HG02759 (cell line): ENCODE results near the gene TPSG1.
"Not testable (repeated sequence)": the region's sequence is repeated elsewhere in the genome, so short reads cannot be mapped to it uniquely, and the experiment has no call there.

Source experiments
- ATAC-seq: cut with Tn5 transposase; IDR thresholded peaks from one replicate; pipeline ENCODE4 v1.9.1; 2021; ENCODE audit warnings: mild to moderate bottlenecking, moderate library complexity; ENCODE audit not compliant: unreplicated experiment

Gene TPSG1

DNA sequence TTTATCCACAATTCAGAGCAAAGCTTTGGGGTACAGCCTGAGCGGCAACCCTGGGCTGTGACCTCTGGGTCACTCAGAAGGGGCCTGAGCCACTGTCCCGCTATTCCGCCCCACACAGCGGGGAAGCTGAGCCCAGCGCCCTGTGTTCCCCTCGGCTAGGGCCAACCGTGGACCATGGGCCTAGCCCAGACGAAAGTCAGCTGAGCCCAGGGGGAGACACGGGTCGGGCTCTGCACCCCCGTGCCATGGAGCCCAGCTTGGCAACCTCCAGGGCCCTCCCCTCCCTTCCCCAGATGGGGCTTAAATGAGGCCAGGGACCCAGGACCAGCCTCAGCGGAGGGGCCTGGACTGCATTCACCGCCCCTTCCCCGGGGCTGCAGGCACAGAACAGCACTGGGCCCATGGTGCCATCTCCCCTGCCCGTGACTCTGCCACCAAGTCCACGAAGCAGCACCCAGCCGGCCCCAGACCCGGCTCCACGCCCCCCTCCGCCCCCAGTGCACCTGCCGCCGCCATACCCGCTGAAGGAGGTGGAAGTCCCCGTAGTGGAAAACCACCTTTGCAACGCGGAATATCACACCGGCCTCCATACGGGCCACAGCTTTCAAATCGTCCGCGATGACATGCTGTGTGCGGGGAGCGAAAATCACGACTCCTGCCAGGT is 32.6 kb upstream of the TPSG1 start:
- ATAC-seq: no peak

DNA sequence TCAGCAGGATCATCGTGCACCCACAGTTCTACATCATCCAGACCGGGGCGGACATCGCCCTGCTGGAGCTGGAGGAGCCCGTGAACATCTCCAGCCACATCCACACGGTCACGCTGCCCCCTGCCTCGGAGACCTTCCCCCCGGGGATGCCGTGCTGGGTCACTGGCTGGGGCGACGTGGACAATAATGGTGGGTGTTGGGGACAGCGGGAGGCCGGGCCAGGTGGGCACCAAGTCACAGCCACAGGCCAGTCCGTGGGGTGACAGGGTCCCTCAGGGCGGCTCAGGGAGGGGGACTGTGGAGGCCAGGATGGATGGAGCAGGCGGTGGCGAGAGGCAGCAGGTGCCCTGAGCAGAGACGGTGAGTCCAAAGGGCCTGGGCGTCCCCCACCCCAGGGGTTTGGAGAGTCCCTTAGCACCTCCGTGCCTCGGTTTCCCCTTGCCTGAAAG is 31.8 kb upstream of the TPSG1 start:
- ATAC-seq: no peak

DNA sequence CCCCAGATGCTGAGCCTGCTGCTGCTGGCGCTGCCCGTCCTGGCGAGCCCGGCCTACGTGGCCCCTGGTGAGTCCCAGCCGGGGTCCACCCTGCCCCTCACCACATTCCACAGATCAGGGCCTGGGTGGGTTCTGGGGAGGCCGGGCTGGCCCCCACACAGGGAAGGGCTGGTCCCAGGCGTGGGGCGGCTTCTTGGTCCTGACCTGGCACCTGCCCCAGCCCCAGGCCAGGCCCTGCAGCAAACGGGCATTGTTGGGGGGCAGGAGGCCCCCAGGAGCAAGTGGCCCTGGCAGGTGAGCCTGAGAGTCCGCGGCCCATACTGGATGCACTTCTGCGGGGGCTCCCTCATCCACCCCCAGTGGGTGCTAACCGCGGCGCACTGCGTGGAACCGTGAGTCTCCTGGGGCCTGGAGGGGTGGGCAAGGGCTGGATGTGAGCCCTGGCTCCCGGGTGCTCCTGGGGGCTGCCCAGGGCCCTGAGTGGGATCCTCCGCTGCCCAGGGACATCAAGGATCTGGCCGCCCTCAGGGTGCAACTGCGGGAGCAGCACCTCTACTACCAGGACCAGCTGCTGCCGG is 31.3 kb upstream of the TPSG1 start:
- ATAC-seq: not testable (repeated sequence)

DNA sequence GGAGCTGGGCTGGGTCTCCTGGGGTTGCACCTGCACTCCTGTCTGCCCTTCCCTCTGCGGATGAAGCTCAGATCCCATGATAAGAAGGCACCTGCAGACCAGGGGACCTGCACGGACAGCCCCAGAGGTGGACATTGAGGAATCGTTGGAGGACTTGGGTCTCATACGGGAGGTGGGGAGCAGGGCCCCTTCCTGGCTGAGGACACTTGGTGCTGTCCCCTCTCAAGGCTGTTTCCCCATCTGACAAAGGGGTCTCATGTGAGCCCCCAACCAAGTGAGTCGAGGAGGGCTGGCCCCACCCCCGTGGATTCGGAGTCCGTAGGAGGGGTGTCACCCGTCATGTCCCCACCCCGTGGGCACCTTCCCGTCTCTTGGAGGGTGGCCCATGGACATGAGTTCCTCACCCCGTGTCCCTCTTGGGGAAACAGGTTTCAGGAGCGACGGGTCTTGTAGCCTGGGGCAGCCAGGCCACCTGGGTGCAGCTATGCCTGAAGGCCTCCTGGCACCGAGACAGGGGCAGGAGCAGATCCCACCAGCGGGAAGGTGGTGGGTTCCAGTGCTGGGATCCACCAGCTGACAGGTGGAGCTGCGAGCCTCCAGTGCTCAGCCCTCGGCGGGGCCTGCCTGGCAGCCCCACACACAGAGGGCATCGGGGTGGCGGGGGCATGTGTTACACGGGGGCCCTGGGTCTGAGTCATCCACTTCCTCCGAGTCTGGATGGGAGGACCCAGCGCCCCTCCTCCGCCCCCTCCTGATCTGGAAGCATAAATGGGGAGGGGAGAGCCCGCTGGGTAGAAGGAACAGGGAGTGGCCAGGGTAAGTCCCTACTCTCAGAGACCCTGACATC is 30.4 kb upstream of the TPSG1 start, which contains the start of gene TPSD1:
Gene TPSD1 (plus strand): TSS at position 794 of the 847 bp plus-strand sequence. CDS start 212 bp downstream, outside the sequence.
- ATAC-seq: not testable (repeated sequence)

DNA sequence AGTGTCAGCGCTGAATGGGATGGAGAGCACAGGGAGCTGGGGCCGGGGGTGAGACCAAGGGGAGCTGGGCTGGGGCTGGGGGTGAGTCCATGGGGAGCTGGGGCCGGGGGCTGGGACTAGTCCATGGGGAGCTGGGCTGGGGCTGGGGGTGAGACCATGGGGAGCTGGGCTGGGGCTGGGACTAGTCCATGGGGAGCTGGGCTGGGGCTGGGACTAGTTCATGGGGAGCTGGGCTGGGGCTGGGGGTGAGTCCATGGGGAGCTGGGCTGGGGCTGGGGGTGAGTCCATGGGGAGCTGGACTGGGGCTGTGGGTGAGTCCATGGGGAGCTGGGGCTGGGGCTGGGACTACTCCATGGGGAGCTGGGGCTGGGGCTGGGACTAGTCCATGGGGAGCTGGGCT is 29.8 kb upstream of the TPSG1 start:
- not testable (repeated sequence) for ATAC-seq

DNA sequence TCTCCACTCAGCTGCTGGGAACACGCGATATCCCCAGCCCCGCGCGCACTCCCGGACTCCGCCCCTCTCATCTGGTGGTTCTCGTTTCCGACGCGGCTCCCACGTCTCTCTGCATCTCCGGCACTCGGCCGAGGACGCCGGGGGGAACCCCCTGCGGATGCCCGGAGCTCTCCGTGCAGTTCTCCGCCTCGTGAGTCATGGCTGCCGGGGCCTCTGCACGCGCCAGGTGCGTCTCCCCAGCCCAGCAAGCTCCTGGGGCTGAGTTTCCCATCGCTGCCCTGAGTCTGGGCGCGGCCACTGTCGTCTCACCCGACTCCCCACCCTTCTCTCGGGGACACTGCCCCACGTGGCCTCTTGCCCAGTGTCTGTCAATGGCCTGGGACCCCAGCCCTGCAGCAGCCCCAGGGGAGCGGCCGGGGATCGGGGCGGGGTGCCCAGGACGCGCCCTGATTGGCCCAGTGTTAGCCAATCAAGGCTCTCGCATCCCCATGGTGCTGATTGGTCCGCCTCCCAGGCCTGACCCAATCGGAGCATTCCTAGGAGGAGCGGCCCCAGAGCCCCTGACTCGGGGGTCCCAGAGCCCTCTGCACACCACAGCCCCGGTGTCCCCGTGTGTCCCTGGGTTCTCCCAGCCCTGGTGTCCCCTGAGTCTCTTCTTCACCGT is 28.8 kb upstream of the TPSG1 start:
- not testable (repeated sequence) for ATAC-seq

DNA sequence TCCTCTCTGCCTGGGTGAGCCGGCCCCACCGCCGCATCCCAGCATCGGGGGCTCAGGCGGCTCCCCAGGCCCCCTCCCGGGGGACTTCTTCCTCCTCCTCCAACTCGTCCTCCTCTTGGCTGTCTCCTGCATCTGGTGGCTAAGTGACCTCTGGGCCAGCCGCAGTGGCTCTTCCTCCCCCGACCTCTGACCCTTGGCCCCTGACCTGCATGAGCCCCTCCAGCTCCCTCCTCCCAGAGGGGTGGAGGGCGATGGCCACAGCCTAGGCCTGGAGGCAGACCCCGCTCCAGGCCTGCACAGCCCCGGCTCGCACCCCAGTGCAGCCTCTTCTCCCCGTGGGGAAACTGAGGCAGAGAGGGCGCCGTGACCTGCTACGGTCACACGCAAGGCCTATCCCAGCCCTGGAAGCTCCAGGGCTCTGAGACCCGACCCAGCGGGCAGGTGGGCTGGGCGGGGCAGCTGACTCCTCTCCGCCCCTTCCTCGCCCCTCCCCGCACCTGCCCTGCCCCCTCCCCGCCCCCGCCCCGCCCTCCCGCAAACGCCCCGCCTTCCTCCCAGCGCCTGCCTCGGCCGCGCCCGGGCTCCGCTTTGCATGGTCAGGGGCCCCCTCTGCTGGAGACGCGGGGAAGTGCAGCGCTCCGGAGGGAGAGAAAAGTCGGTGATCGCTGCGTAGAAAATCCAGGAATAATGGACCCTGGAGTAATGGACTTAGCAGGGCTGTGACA is 24.1 kb upstream of the TPSG1 start:
- not testable (repeated sequence) for ATAC-seq

DNA sequence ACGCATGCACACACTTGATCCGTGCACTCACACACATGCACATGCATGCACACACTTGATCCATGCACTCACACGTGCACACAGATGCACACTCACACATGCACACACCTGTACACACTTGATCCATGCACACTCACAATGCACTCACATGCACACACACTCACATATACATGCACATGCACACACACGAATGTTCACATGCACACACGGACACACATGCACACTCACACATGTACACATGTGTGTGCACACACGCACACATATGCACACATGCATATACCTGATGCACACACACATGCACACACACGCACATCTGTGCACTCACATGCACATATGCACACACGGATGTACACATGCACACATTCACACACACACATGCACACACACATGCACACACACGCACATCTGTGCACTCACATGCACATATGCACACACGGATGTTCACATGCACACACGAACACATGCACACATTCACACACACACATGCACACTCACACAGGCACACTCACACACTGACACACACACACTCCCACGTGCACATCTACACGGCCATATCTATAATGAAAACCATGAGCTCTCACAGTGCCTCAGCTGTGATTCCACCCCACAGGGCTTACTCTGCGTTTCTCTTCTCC is 23.0 kb upstream of the TPSG1 start:
- ATAC-seq: not testable (repeated sequence)

DNA sequence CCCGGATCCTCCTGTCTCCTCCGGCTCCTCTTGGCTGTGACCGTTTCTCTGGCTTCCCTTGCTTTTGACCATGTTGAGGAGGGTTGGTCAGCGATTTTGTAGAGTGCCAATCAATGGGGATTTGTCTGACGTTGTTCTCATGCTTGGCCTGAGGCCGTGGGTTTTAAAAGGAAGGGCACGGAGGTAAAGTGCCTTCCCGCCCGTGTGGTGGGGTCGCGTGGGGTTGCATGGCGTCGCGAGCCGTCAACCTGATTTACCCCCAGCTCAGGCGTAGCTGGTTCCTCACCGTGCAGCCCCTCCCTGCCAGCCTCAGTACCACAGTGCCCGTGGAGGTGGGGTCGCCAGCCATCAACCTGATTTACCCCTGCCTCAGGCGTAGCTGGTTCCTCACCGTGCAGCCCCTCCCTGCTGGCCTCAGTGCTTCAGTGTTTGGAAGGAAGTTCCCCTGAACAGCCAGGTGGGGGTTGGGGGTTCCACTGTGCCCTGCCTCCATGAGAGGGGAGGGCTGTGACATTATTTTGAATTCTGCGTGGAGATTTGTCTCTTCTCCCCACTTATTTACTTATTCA is 20.5 kb upstream of the TPSG1 start:
- ATAC-seq: no peak

DNA sequence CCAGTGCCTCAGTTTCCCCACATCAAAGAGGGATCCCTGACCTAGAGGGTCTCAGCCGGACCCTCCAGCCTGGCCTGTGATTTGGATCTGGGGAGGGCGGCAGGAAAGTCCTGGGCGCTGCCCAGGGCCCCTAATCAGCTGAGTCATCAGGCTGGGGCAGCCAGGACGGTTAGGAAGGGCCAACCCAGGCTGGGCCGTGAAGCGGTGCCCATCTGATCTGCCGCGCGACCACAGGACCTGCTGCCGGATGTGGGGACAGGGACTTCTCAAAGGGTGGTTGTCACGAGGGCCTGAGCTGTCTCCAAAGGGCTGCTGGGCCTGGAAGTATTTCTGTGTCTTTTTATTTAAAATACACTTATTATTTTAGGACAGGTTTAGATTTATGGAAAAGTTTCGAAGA is 19.8 kb upstream of the TPSG1 start:
- no peak for ATAC-seq

DNA sequence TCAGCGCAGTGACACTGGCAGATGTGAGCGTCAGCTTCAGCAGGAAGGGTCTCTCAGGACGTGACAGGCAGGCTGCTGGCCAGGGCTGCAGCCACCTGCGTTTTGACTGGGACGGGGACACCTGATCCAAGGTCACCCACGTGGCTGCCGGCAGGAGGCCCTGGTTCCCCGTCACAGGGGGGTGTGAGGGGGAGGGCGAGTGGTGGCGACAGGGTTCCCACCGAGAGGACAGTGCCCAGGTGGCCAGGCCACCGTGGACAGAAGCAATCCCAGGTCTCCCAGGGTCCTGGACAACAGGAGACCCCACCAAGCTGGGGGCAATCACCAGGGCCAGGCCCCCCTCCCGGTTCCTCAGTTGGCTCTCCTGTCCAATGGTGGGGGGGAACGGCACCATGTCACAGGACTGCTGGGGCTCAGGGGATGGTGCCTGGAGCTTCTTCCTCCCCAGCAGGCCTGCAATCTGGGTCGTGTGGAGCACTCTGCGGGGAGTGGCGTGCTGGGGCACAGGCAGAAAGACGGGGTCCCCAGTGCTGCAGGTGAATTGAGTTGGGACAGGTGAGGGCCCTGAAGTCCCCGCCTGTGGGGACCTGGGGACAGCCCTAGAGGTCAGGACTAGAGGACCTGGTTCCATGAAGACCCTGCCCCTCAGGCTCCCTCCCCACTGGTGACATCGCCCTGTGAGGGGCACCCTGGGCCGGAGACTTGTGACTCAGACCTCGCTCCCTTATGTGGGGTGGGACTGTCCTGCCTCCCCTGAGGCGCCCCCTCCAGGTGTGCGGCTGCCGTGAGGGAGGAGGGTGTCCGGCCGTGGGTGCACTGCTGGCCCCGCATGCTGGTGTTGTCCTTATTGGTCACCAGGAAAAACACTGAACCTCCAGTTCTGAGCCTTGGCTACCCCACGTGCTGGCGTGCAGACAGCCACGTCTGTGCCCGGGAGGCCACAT is 19.1 kb upstream of the TPSG1 start:
- ATAC-seq: not testable (repeated sequence)

DNA sequence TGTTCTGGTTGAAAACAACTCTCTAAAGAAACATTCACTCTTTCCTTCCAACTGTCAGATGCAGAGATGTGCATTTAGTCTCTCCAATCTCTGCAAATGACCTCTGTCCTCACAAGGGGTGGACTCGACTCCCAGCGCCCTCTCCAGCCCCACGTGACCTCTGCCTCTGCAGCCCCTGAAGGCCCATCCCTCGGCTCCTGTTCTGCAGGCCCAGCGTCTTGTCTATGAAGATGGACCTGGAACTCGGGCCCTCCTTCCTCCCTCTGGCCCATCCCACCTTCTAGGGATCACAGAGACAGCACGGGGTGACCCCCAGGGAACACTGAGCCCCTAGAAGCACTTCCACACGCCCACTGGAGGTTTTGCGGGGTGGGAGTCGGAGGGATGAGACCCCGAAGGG is 18.3 kb upstream of the TPSG1 start:
- ATAC-seq: not testable (repeated sequence)

DNA sequence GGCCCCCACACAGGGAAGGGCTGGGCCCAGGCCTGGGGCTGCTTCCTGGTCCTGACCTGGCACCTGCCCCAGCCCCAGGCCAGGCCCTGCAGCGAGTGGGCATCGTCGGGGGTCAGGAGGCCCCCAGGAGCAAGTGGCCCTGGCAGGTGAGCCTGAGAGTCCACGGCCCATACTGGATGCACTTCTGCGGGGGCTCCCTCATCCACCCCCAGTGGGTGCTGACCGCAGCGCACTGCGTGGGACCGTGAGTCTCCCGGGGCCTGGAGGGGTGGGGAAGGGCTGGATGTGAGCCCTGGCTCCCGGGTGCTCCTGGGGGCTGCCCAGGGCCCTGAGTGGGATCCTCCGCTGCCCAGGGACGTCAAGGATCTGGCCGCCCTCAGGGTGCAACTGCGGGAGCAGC is 16.0 kb upstream of the TPSG1 start:
- ATAC-seq: not testable (repeated sequence)

DNA sequence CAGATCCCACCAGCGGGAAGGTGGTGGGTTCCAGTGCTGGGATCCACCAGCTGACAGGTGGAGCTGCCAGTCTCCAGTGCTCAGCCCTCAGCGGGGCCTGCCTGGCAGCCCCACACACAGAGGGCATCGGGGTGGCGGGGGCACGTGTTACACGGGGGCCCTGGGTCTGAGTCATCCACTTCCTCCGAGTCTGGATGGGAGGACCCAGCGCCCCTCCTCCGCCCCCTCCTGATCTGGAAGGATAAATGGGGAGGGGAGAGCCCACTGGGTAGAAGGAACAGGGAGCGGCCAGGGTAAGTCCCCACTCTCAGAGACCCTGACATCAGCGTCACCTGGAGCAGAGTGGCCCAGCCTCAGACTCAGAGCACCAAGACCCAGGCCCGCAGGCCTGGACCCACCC is 15.4 kb upstream of the TPSG1 start, which contains the start of gene TPSAB1:
Gene TPSAB1 (plus strand): TSS at position 270 of the 400 bp plus-strand sequence. CDS start 234 bp downstream, outside the sequence.
- ATAC-seq: not testable (repeated sequence)

DNA sequence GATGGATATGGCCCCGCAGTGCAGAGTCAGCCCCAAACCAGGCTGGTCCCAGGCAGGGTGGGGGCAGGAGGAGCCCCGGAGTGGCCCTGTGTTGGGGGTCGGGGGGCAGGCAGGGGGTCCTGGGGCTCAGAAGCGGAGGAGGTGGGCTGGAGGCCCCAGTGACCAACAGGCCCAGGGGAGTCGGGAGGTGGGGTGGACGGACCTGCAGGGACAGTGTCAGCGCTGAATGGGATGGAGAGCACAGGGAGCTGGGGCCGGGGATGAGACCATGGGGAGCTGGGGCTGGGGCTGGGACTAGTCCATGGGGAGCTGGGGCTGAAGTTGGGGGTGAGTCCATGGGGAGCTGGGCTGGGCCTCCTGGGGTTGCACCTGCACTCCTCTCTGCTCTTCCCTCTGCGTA is 14.5 kb upstream of the TPSG1 start:
- ATAC-seq: not testable (repeated sequence)

DNA sequence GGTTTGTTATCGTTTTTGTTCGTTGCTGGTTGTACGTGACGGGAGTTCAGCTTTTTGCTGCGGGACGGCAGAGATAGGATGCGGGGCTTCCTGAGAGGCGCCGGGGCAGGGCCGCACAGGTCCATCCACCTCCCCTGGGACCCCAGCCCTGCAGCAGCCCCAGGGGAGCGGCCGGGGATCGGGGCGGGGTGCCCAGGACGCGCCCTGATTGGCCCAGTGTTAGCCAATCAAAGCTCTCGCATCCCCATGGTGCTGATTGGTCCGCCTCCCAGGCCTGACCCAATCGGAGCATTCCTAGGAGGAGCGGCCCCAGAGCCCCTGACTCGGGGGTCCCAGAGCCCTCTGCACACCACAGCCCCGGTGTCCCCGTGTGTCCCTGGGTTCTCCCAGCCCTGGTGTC is 13.8 kb upstream of the TPSG1 start:
- ATAC-seq: not testable (repeated sequence)

DNA sequence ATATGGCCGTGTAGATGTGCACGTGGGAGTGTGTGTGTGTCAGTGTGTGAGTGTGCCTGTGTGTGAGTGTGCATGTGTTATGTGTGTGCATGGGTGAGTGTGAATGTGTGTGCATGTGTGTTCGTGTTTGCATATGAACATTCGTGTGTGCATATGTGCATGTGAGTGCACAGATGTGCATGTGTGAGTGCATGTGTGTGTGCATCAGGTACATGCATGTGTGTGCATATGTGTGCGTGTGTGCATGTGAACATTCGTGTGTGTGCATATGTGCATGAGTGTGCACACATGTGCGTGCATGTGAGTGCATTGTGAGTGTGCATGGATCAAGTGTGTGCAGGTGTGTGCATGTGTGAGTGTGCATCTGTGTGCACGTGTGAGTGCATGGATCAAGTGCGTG is 12.9 kb upstream of the TPSG1 start:
- no peak for ATAC-seq

DNA sequence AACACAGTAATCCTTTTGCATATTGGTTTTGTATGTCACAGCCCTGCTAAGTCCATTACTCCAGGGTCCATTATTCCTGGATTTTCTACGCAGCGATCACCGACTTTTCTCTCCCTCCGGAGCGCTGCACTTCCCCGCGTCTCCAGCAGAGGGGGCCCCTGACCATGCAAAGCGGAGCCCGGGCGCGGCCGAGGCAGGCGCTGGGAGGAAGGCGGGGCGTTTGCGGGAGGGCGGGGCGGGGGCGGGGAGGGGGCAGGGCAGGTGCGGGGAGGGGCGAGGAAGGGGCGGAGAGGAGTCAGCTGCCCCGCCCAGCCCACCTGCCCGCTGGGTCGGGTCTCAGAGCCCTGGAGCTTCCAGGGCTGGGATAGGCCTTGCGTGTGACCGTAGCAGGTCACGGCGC is 11.6 kb upstream of the TPSG1 start:
- not testable (repeated sequence) for ATAC-seq
